HG03565 (cell line): ENCODE data around the gene SLC35D2.

ENCODE experiments used
- ATAC-seq: cut with Tn5 transposase; IDR thresholded peaks from one replicate; pipeline ENCODE4 v1.9.1; 2021; ENCODE audit warnings: mild to moderate bottlenecking, moderate library complexity; ENCODE audit not compliant: unreplicated experiment

The SLC35D2 gene

DNA sequence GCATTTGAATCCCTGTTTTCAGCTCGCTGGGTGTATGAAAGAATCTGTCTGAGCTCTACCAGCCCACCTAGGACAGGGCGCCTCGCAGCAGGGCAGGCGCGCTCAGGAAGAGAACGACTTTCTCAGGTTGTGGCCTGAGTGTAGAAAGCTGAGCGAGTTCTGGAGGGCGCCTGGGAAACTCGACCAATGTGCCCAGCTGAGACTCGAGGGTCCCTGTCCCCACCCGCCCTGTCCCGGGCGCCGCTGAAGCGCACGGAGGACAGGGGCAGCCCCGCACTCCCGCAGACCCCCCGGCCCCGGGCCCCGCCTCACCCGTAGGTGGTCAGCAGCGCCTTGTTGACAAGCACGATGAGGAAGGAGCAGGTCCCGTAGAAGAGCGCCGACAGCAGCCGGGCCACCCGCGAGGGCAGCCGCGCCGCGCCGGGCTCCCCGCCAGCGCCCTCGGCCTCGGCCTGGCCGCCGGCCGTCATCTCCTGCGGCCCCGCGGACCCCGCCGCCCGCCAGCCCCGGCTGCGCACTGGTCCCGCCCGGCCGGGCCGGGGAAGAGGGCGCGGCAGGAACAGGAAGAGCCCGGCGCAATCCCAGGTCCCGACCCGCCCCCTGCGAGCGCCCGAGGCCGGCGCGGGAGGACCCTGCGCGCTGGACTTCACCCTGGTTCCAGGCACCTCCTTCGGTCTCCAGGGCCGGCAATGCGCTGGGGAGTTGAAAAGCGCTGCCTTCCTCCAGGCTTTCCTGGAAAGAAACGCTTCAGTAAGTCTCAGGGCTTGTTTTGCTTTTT is at the start of gene SLC35D2:
Gene SLC35D2, minus strand, starts transcription at position 547 of the 778 bp plus-strand sequence. Its CDS starts 77 bp downstream, at position 470.
- no peak for ATAC-seq

DNA sequence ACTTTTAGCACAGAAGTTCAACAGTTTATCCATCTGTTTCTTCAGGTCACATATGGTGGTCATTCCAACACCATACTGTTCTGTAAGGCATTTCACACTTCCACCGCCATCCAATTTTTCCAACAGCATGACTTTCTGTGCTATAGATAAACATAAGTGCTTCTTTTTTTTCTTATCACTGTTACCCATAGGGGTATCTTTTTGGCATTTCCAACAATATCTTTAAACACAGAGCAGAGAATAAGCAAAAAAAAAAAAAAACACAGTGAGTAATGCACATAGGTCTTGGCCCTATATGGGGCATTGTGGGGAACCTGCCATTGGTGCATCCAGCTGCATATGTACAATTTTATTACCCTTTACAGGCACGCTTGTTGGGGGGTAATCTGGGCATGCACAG is 46.9 kb upstream of the SLC35D2 start:
- no peak for ATAC-seq

DNA sequence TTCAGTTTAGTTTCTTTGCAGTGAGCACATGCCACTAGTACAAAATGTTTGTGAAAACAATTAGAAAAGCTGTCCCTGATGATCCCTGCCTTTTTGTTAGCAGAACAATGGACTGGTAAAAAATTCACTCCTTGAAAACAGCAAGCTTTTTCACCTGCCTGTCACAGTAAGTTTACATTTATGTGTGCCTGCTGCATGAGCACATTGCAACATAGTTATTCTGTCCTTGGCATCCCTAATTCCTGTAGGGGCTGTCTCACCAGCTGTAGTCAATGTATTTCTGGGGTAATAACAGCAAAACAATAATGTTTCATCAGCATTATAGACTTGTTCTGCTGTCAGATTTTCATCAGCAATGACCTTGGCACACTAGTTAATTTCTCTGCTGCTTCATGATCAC is 46.2 kb upstream of the SLC35D2 start:
- no peak for ATAC-seq

DNA sequence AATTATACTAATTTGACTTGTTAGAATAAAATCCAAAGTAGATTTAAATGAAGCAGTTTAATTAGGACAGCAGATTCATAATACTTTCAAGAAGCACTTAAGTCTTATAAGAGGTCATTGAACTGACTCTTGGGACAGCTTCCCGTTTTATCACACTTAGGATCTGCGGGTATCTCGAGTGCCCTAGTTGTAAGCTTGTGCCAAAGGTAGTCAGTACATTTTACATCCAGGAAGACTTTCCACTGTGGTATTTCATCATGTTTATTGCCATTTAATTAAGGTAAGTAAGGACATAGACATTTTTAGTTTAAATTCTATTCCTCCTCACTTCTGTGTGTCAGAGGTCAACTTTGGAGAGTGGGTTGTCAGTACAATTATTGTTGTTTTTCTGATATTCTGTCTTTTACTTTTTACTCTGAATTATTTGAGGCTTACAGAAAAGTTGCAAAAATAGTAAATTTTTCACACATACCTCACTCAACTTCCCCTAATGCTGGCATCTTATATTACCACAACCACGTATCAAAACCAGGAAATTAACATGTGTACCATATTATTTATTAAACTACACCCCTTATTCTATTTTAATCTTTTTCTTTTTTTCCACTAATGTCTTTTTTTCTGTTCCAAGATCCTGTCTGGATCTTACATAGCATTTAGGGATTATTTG is 42.1 kb upstream of the SLC35D2 start:
- ATAC-seq: no peak

DNA sequence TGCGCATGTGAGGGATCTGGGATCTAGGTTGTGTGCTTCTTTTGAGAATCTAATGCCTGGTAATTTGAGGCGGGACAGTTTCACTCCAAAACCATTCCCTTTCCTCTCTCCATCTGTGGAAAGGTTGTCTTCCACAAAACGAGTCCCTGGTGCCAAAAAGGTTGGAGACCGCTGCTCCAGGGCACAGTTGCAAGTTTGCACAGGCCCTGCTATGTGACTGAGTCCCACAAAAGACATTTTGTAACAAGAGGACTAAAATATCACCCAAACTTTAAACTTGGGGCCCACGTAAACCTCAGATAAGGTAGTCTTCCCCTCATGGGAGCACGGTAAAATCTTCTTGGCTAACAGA is 40.5 kb upstream of the SLC35D2 start:
- ATAC-seq: no peak

DNA sequence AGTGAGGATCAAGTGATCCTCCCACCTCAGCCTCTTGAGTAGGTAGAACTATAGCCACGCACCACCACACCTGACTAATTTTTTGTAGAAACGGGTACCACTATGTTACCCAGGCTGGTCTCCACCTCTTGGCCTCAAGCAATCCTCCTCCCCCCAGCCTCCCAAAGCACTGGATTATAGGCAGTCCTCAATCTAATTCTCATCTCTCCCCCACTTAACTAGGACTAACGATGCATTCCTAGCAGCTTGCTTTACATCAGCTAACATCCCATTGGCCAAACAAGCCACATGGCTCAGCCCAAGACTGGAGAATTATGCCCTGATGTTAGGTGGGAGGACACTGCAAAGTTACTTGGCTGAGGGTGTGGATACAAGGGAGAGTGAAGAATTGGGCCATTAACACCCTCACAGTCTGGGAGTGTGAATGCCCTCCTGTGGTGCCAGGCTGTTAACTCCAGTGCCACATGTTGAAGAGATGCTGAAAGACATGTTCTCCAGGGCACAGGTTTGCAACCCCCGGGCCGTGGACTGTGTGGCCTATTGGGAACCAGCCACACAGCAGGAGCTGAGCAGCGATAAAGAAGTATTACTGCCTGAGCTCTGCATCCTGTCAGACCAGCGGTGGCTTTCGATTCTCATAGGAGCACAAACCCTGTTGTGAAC is 39.9 kb upstream of the SLC35D2 start:
- no peak for ATAC-seq

DNA sequence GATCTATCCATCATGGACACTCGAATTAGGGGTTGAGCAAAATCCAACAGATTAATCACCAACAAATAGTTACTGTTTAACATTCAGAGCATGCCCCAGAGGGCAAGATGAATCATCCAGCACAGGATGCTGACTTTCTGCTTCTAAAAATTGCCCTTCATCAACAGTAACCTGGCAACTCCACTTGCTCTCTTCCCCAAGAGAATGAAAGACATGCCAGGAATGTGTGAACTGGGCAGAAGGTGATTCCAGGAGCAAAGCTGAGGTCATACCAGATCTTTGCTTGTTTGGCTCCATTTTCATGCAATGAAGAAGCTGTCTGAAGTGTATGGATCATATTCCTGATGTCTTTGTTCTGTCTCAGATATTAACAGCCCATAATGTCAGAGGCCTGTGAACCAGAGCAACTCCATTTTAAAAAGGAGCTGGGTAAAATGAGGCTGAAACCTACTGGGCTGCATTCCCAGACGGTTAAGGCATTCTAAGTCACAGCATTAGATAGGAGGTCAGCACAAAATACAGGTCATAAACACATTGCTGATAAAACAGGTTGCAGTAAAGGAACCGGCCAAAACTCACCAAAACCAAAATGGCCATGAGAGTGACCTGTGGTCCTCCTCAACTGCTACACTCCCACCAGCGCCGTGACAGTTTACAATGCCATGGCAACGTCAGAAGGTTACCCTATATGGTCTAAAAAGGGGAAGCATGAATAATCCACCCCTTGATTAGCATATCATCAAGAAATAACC is 37.1 kb upstream of the SLC35D2 start:
- ATAC-seq: no peak

DNA sequence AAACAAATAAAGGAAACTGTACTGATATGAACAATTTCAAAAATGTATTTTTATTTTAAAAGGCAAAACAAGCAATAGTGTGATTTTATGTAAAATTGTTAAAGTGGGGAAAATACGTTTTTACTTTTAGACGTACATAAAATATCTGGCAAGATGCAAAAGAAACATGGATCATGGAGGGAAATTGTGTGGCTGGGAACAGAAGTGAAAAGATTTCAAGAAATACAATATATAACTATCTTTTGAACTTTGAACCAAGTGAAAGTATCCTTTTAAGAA is 36.1 kb upstream of the SLC35D2 start:
- no peak for ATAC-seq

DNA sequence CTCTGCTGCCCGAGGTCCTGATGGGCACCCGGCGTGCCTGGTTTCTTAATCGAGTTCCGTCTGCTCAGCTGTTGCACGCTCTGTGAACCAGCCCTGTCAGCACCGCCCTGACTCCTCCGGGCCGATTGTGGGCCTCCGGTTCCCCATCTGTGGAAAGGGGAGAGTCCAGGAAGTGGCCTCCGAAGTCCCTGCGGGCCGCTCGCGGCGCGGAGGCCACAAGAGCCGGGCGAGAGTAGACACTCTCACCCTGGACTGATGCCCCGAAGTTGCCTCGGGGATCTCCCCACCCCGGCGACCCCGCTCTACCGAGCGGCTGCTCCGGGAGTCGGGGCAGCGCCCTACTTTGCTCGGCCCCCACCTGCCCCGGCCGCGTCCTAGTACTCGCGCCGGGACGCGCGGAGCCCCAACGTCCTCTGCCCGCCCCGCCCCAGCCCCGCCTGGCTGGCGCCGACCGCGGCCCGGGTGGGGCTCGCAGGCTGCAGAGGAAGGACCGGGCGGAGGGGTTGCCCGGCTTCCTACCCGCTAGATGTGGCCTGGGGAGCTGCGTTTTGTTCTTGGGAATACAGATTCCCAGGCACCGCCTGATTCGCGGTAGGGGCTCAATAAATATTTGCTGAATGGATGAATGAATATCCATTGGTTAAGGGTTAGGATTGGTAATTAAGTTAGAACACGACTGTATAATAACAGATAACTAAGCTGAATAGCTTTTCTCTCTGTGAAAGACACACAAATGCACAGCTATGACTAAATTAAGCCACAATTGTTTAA is 35.6 kb upstream of the SLC35D2 start:
- peak; percentile 22 for ATAC-seq

DNA sequence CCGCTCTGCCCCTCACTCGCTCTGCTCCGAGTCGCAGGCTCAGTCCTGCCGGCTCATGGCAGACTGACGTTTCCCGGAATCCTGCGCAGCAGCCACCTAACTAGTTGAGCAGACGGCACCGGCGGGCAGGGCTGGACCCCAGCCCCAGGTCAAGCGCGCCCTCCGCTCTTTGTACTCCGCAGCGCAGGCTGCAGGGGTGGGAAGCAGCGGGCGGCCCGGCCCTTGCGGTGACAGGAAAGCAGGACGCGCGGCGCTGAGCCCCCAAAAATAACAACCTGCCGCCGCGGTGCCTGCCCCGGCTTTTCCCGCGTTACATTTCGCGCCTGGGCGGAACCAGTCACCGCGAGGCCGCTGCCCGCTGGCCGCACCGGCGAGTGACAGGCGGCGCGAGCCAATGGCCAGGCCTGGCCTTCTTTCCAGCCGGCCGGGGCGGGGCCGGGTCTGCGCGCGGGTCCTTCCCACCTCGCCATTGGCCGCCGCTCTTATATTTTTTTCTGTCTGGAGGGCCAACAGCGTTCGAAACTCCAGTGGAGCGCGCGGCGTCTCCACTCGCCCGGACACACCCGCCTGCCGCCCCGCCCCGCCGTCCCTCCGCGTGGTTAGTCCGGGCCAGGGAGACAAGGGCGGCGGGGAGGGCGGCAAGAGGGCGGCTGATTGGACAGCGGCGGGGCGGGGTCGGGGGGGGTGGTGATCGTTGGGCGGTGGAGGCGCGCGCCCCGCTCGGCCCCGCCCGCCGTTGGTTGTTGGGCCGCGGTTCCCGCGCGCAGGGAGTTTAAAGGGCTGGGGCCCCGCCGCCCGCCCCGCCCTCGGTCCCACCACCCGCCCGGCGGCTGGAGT is 34.8 kb upstream of the SLC35D2 start, which contains the start of gene ZNF367:
Gene ZNF367, minus strand, starts transcription at position 288 of the 837 bp plus-strand sequence. CDS start 338 bp downstream, outside the sequence.
- ATAC-seq: peak; percentile 41

DNA sequence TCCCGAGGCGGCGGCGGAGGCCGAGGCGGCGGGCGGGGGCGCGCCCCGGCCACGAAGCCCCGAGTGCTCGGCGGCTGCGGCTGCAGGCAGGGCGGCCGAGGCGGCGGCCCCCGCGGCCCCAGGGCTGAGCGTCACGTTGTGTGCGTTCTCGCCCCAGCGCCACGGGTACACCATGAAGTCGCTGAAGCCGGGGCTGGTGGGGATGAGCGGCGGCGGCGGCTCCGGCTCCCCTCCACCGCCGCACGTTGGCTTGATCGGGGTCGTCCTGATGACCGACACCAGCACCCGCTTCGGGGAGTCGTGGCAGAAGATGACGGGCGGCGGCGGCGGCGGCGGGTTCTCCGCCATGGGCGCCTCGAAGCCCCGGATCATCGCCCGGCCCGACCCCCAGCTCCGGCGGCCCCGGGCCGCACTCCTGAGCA is 34.2 kb upstream of the SLC35D2 start:
- peak; percentile 2 for ATAC-seq

DNA sequence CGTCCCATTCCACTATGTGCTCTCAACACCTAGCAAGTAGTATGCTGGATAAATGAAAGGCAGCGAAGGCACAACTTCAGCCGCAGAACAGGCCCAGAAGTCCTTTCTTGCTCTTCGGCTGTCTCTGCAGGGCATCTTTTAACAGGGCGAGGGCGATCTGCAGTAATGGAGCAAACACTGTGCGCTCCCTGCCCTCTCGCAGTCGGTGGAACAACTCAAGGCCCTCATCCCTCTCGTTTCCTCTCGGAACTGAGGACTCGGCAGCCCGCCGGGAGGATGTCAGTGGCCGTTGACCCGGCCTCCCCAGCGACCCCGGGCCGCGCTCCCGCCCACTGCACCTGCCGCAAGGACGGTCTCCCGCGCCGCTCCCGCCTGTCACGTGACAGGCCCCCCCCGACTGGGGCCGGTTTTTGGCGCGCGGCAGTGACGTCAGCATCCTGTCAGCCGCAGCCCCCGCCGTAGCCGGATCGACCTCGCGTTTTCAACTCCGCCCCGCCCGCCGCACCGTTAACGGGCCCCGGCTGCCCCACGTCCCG is 33.6 kb upstream of the SLC35D2 start:
- ATAC-seq: peak; percentile 21

DNA sequence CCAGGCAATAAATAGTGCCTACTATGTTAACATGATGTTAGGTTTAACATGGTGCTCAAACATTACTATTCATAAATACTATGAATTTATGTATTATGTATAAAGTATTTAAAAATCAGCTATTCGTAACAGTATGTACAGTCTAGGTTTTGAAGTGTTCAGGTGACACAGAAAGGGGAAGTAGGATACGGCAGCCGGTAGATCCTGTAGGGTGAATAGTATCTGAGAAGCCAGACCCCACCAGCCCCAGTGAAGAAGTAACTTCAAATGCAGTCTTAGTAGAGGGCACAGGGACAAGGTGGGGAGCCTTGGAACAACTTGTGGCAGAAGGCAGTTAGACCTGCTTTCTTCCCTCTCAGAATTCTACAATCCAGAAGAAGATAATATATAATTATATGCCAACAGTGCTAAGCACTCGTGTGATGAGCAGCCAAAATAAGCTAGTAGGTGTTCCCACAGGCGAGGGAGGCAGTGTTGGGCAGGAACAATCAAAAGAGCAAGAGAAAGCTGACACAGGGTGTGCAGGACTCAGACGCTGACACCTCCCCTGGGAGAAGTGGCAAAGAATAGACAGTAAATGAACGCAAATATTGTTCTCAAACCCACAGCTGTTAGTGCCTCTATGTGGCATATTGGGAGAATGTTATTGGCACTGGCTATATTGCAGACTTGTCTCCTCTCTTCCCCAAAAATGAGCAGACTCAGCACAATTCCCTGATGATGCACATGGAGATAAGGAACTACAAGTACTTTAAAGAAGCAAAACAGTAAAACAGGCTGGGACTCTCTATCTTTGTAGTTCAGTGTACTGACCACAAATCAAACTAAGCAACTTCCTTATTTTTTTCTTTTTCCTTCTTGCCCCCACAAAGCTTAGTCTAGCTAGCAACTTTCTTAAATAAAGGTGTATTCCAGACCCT is 30.1 kb upstream of the SLC35D2 start:
- no peak for ATAC-seq

DNA sequence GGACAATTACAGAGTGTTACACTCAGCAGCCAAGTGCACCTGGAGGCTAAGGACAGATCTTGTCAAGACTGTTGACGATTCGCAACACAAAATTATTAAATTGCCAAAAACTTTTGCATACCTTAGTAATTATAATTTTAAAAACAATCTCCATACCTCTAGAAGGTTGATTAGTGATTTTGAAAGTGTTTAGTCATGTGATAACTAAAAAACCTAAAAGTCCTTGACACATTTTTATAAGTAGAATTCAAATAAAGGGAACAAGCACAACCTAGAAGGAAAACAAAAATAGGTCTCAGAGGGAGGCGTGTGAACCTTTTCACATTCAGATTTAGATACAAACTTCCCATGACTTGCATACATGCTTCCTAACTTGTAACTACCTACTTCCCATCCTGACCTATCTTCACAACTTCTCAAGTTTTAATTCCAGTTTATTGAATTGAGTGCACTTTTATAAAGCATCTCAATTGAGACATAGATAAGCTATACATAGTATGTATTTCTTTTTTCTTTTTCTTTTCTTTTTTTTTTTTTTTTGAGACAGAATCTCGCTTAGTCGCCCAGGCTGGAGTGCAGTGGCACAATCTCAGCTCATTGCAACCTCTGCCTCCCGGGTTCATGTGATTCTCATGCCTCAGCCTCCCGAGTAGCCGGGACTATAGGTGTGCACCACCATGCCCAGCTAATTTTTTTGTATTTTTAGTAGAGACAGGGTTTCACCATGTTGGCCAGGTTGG is 28.8 kb upstream of the SLC35D2 start:
- ATAC-seq: no peak

DNA sequence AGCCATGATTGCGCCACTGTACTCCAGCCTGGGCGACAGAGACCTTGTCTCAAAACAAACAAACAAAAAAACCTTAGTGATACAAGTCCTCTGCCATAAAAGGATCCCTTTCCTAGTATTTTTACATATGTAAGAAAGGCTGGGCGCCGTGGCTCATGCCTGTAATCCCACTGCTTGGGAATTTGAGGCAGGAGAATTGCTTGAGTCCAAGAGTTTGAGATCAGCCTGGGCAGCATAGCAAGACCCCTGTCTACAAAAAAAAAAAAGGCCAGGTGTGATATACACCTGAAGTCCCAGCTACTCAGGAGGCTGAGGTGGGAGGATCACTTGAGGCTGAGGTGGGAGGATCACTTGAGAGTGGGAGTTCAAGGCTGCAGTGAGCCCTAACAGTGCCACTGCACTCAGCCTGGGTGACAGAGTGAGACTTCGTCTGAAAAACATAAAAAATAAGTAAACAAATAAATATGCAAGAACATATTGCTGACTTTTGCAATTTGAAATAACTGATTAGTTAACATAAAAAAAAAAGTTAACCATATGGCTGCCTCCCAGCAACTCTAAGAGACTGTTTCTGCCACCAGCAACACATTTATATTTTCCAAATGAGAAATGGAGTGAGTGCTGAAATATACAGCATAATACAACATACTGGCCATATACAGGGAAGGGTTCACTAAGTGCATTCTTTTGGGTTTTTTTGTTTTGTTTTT is 27.8 kb upstream of the SLC35D2 start:
- no peak for ATAC-seq

DNA sequence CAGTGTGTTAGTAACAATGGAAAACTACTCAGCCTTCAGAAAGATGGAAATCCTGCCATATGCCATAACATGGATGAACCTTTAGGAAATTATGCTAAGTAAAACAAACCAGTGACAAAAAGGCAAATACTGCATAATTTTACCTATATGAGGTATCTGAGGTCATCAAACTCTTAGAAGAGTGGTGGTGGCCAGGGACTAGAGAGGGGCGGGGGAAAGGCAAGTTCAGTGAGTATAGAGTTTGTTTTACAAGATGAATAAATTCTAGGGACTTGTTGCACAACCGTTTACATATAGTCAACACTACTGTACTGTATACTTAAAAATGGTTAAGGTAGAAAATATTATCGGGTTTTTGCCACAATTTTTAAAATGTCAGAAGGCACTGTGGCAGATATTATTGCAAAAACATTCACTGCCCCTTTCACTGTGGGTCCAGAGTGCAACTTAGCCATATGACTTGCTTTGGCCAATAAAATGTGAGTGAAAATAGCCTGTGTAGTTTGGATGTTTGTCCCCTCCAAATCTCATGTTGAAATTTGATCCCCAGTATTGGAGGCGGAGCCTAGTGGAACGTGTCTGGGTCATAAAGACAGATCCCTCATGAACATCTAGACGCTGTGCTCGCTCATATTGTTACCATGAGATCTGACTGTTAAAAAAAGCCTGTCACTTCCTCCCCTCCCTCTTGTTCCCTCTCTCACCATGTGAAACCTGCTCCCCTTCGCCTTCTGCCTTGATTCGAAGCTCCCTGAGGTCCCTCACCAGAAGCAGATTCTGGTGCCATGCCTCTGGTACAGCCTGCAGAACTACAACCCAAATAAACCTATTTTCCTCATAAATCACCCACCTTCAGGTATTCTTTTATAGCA is 25.1 kb upstream of the SLC35D2 start:
- no peak for ATAC-seq
